Measurements from ENCODE around the gene LARP4B. TPM values are rescaled to one million over a fixed set of nuclear protein-coding genes. Genes with fewer than 3 reads are reported as not detected.

LARP4B gene
- total RNA-seq, 1 experiment from 2014 or later: 122 TPM

DNA sequence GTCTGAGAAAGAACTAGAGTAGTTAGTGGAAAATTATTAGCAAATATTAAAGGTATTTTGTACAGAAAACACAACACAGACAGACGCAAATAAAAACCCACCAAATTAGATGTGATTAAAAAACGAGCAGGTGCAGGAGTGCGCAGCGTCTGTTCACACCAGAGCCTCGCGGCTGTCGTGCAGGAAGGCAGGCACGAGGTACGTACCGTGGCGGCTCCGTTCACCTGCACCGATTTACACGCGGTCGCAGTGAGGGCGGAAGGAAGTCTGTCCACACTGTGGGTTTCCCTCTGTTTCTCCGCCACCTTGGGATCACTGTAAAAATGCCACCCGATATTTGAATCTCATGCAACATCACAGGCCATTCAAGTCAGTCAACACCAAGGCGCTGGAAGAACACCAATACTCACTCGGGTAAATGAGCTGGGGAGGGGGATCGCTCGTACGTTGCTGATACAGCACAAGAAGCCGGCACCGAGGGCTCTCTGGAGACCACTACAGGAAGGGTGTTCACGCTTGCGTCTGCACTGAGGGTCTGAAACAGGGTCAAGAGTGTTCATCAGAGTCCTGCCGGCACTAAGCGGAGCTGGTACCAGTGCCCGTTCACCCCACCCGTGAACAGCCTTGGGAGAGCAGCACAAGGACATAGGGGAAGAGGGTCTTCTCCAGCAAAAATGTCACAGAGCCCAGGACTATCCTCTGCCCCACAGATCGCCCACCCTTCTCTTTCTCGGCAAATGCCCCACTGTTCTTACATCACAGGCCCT, 116.8 kb downstream of the LARP4B start (continued):
- TF ChIP-seq, protein P1, sequence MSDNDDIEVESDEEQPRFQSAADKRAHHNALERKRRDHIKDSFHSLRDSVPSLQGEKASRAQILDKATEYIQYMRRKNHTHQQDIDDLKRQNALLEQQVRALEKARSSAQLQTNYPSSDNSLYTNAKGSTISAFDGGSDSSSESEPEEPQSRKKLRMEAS (IDR thresholded peaks at IDR 0.05): no peak
- TF ChIP-seq JUND (IDR thresholded peaks at IDR 0.05) (no peak), CEBPB (IDR thresholded peaks at IDR 0.05; ENCODE audit: low read depth) (no peak), EGR1 (IDR thresholded peaks at IDR 0.05; ENCODE audit: low read depth) (no peak)

DNA sequence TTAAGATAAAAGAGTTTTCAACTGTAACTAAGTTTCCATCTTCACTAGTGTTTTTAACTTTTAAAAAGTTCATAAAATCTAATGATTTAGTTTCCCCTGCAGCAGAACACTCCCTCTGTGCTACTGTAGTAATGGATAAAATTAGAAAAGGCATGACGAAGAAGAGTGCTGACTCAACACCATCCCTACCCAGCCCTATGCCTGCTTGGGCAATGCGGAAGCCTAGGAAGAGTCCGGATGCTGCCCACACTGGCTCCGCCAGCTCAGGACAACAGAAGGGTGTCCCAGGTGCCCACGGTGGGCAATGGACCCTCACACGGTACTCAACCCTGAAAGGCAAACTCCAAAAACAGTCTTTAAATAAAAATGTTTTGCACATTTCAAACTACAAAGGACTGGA, 118.2 kb downstream of the LARP4B start:
- ChIA-PET RAD21 (ENCODE audit: low non-redundant PET in 1 of 2, low total read pairs in 2 of 2, uncharacterized antibody in 2 of 2, unreplicated experiment in 2 of 2) (no interaction called here), POLR2A (no interaction called here), CTCF (no interaction called here)
- BruUV-seq (replicated peaks): no TSS peak
- DNase-seq (ENCODE audit: low read depth, low spot score) (no peak), ATAC-seq (no peak)
- Histone ChIP-seq H3K36me3 (ENCODE audit: control insufficient read depth in 1 of 2, insufficient read depth in 2 of 2, low read length in 2 of 2) (peaks cover 55 to 65% of the 10 kb centered on the region in 2 experiments), H3K9ac (ENCODE audit: low read length) (no peak overlapping the region), H3K27me3 (ENCODE audit: insufficient read depth, low read length) (no peaks in the 10 kb centered on the region), H3K4me1 (ENCODE audit: control insufficient read depth in 1 of 2, insufficient read depth in 2 of 2, low read length in 2 of 2) (no peaks in the 10 kb centered on the region), H3K9me2 (ENCODE audit: insufficient read depth) (no peaks in the 10 kb centered on the region), H2AFZ (ENCODE audit: low read depth, low read length, poor library complexity, severe bottlenecking) (no peak overlapping the region), H4K20me1 (ENCODE audit: insufficient read depth) (no peaks in the 10 kb centered on the region), H3K4me3 (replicated peaks in 1 of 2; ENCODE audit: low read depth in 1 of 2, low read length in 2 of 2) (no peak overlapping the region), H3K4me2 (ENCODE audit: low read length) (no peak overlapping the region), H3K79me2 (ENCODE audit: insufficient read depth, low read length) (peaks cover 15% of the 10 kb centered on the region; the same call in 1 of the 2 replicates), H3K9me3 (ENCODE audit: control insufficient read depth in 1 of 2, insufficient read depth in 1 of 2, low read depth in 1 of 2, low read length in 2 of 2) (no peaks in the 10 kb centered on the region), H3K27ac (ENCODE audit: low read depth, low read length) (no peak overlapping the region)
- TF ChIP-seq POLR2A (IDR thresholded peaks at IDR 0.05; ENCODE audit: borderline replicate concordance, extremely low read depth, insufficient read depth, insufficient read length) (no peak), EGR1 (IDR thresholded peaks at IDR 0.05; ENCODE audit: low read depth) (no peak), RAD21 (IDR thresholded peaks at IDR 0.05; ENCODE audit: low read depth) (no peak), SIN3A (IDR thresholded peaks at IDR 0.05; ENCODE audit: low read depth) (no peak), SRF (IDR thresholded peaks at IDR 0.05; ENCODE audit: low read depth) (no peak), EZH2 (IDR thresholded peaks at IDR 0.05) (no peak), ZFX (IDR thresholded peaks at IDR 0.05) (no peak), POLR2AphosphoS5 (IDR thresholded peaks at IDR 0.05; ENCODE audit: low read depth, low read length) (no peak), FOSL1 (IDR thresholded peaks at IDR 0.05; ENCODE audit: low read depth) (no peak), CBX3 (IDR thresholded peaks at IDR 0.05; ENCODE audit: low read depth) (no peak), EZH2phosphoT487 (IDR thresholded peaks at IDR 0.05; ENCODE audit: borderline replicate concordance) (no peak), ZNF274 (IDR thresholded peaks at IDR 0.05; ENCODE audit: low read depth, low read length) (no peak), JUND (IDR thresholded peaks at IDR 0.05) (no peak), YY1 (IDR thresholded peaks at IDR 0.05; ENCODE audit: extremely low read depth, insufficient replicate concordance, low read depth, low read length) (no peak), SP1 (IDR thresholded peaks at IDR 0.05; ENCODE audit: low read depth) (no peak), CEBPB (IDR thresholded peaks at IDR 0.05; ENCODE audit: low read depth) (no peak)
- TF ChIP-seq, protein P2, sequence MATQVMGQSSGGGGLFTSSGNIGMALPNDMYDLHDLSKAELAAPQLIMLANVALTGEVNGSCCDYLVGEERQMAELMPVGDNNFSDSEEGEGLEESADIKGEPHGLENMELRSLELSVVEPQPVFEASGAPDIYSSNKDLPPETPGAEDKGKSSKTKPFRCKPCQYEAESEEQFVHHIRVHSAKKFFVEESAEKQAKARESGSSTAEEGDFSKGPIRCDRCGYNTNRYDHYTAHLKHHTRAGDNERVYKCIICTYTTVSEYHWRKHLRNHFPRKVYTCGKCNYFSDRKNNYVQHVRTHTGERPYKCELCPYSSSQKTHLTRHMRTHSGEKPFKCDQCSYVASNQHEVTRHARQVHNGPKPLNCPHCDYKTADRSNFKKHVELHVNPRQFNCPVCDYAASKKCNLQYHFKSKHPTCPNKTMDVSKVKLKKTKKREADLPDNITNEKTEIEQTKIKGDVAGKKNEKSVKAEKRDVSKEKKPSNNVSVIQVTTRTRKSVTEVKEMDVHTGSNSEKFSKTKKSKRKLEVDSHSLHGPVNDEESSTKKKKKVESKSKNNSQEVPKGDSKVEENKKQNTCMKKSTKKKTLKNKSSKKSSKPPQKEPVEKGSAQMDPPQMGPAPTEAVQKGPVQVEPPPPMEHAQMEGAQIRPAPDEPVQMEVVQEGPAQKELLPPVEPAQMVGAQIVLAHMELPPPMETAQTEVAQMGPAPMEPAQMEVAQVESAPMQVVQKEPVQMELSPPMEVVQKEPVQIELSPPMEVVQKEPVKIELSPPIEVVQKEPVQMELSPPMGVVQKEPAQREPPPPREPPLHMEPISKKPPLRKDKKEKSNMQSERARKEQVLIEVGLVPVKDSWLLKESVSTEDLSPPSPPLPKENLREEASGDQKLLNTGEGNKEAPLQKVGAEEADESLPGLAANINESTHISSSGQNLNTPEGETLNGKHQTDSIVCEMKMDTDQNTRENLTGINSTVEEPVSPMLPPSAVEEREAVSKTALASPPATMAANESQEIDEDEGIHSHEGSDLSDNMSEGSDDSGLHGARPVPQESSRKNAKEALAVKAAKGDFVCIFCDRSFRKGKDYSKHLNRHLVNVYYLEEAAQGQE (IDR thresholded peaks at IDR 0.05; ENCODE audit: low read depth): no peak
- TF ChIP-seq, protein P3, sequence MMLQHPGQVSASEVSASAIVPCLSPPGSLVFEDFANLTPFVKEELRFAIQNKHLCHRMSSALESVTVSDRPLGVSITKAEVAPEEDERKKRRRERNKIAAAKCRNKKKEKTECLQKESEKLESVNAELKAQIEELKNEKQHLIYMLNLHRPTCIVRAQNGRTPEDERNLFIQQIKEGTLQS (IDR thresholded peaks at IDR 0.05): no peak
- TF ChIP-seq, protein P1 (IDR thresholded peaks at IDR 0.05): no peak
- intact Hi-C loops (cut with micrococcal nuclease): no loop called here

All from HCT116 (cell line).